HL-60/S4 treated with phorbol 12-myristate 13-acetate at 8.2 ng/mL for 4 days and 3 days (cell line): ENCODE results near the gene SF3B2.
"Not testable (repeated sequence)": the region's sequence is repeated elsewhere in the genome, so short reads cannot be mapped to it uniquely, and the experiment has no call there.

Source experiments
- in situ Hi-C: fragments of 300-500 bp; cut with MboI; formaldehyde crosslinking; loops from 2 replicates; pipeline ENCODE4 v1.15.0; 2022; ENCODE audit warnings: low sequenced_read_pairs

SF3B2 gene

GRCh38 chr11:66104057-66104638 lies 52.0 kb downstream of the SF3B2 start:
- in situ Hi-C loops = no loop called here

- in situ Hi-C loops = no loop called here
Measured at GRCh38 chr11:66106786-66107599, 54.8 kb downstream of the SF3B2 start.

DNA sequence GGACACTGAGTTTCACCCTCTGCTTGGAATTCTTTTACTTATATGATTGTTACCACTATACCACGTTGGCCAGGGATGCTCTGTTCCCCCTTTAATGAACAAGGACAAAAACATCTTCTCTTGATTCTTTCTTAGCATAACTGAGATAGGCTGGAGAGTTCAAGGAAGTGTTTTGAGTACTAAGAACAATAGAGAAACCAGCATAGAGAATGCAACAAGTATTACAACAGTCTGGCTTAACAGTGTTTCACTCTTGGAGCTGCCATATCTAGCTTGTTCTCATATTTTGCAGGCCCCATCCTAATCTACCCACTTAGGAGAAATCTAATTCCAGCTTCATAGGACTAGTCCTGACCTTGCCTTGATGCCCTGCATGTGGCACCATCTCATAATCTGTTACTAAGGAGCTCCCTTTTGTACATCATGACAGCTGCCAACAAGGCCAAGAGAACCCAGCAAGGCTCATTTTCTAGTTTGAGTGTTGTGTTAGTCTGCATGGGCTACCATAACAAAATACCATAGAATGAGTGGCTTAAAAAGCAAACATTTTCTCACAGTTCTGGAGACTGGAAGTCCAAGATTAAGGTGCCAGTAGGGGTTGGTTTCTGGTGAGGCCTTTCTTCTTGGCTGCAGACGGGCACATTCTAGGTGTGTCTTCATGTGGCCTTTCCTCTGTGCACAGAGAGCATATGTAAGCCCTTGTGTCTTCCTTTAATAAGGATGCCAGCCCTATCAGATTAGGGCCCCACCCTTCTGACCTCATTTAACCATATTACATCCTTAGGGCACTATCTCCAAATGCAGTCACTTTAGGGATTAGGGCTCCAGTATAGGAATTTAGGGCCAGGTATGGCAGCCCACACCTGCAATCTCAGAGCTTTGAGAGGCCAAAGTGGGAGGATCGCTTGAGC lies 55.7 kb downstream of the SF3B2 start:
- in situ Hi-C loops = no loop called here

GRCh38 chr11:66109294-66109693 lies 57.1 kb downstream of the SF3B2 start:
- in situ Hi-C loops = no loop called here

- in situ Hi-C loops = no loop called here
Measured at GRCh38 chr11:66111158-66111557, 59.0 kb downstream of the SF3B2 start.

- in situ Hi-C loops = no loop called here
Measured at GRCh38 chr11:66112041-66112491, 59.9 kb downstream of the SF3B2 start.

- in situ Hi-C loops = no loop called here
Measured at GRCh38 chr11:66112601-66113499, 60.7 kb downstream of the SF3B2 start.

DNA sequence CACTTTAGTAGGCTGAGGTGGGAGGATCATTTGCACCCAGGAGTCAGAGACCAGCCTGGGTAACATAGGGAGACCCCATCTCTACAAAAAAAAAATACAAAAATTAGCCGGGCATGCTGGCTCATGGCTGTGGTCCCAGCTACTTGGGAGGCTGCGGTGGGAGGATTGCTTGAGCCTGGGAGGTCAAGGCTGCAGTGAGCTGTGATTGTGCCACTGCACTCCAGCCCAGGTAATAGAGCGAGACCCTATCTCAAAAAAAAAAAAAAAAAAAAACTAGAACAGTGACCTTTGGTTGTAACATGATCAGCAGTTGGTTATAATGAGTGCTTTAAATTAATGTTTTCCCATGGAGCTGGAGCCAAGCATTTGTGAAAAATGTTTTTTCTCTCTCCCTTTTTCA lies 62.8 kb downstream of the SF3B2 start:
- in situ Hi-C loops = not testable (repeated sequence)

DNA sequence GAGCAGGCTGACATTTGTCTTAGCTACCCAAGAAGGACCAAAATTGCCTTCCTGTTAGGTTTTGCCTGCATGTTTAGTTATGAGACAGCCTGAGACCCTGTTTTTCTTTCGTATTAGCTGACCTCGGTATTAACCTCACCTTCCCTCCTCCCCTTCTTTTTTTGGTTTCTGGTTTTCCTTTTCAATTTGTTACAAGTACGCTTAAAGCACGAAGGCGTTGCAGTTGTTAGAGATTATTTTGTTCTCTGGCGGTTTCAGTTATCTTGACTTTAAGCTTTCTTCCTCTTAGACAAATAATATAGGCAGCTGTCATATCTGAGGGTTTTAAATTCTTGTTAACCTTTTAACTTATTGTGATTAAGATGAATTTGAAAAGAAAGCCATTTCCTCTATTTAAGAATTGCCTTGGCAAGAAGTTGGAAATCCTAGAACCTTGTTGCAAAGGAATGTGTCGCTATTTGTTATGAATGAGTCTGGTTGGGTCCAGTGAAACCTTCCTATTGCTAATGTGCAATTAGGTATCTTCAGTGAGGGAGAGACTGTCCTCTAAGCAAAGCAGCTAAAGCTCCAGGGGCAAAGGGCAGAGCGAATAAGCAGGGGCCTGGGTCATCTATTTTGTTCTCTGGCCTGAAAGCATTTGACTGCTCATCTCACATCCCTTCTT lies 63.6 kb downstream of the SF3B2 start:
- in situ Hi-C loops = no loop called here

- in situ Hi-C loops = no loop called here
Measured at GRCh38 chr11:66116576-66117361, 64.6 kb downstream of the SF3B2 start.

DNA sequence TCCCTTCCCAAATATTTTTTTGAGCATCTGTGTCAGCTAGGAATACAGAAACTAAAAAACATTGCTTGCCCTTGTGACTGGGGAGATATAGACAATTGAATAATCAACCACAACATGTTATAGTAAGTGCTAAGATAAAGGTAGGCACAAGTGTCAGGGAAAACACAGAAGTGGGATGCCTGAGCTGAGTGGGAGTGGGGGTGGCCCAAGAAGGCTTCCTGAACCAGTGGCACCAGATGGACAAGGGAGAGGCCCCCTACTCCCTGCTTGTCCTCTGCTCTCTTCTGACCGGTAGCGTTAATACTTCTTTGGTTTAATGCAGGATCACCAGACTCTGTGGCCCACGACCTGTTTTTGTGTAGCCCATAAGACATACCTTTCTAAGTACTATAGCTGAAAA lies 66.7 kb downstream of the SF3B2 start:
- in situ Hi-C loops = no loop called here
